Right atrium auricular region (tissue), 2 donors: Measurements from ENCODE around the gene CD151. TPM values are rescaled to one million over a fixed set of nuclear protein-coding genes. Genes with fewer than 3 reads are reported as not detected.
A peak's percentile ranks its signal among the peaks of the same experiment; 100 is the strongest.

Source experiments
- DNase-seq: peaks from one replicate; pipeline ENCODE4 v3.0.0-alpha.2; 2019; ENCODE audit warnings: low spot score
- H3K27ac ChIP-seq, 2 donors: fragments of 200-600 bp; sonication (generic); 1 replicate in 1 of 2; 2 replicates in 1 of 2; pipeline ENCODE4 v1.5.1; 2016 to 2019
- H3K27me3 ChIP-seq, 2 donors: fragments of 200-600 bp; sonication (generic); one replicate each; pipeline versions ENCODE4 v1.5.1 to v1.6.0; 2017 to 2019
- H3K36me3 ChIP-seq: fragments of 200-600 bp; sonication (generic); one replicate; pipeline ENCODE4 v1.5.1; 2016
- H3K4me1 ChIP-seq, 2 donors: fragments of 200-600 bp; sonication (generic); one replicate each; pipeline versions ENCODE4 v1.5.1 to v1.6.0; 2017 to 2019
- H3K4me3 ChIP-seq, 2 donors: fragments of 200-600 bp; sonication (generic); 1 replicate in 1 of 2; 2 replicates in 1 of 2; pipeline ENCODE4 v1.5.1; 2017 to 2019; ENCODE audit warnings: mild to moderate bottlenecking in 1 of 2, moderate library complexity in 1 of 2
- H3K9me3 ChIP-seq, 2 donors: fragments of 200-600 bp; sonication (generic); one replicate each; pipeline ENCODE4 v1.5.1; 2019
- CTCF ChIP-seq, 2 donors: fragments of 200-600 bp; sonication (generic); IDR thresholded peaks; one replicate each; pipeline ENCODE4 v1.5.1; 2019; ENCODE audit warnings: antibody characterized with exemption in 2 of 2
- total RNA-seq, 2 donors: library from RNA; depleted of rRNA; stranded (reverse); fragments of >200 nt; gene quantifications; one replicate each; pipeline ENCODE4 v1.1.0, GENCODE V29; 2016

CD151 gene
- total RNA-seq, 2 donors from 2014 or later = 322 to 710 TPM

- H3K27ac ChIP-seq = no peak overlapping the region
- no peaks in the 10 kb centered on the region for H3K27me3 ChIP-seq
- no peaks in the 10 kb centered on the region for H3K9me3 ChIP-seq
- no peak for TF ChIP-seq CTCF (IDR thresholded peaks at IDR 0.05)
- peaks cover 0 to 63% of the 10 kb centered on the region in 2 donors for H3K4me1 ChIP-seq
- no peaks in the 10 kb centered on the region for H3K36me3 ChIP-seq
- DNase-seq = no peak
- H3K4me3 ChIP-seq = peak overlapping the region; percentile 29 to 58
Observed at GRCh38 chr11:849951-850774, 17.4 kb downstream of the CD151 start.

GRCh38 chr11:850775-851763, 18.3 kb downstream of the CD151 start:
- H3K27me3 ChIP-seq = no peaks in the 10 kb centered on the region
- H3K4me3 ChIP-seq = no peak overlapping the region
- no peaks in the 10 kb centered on the region for H3K9me3 ChIP-seq
- no peak overlapping the region for H3K27ac ChIP-seq
- H3K4me1 ChIP-seq = peaks cover 0 to 60% of the 10 kb centered on the region in 2 donors
- no peaks in the 10 kb centered on the region for H3K36me3 ChIP-seq
- no peak for TF ChIP-seq CTCF (IDR thresholded peaks at IDR 0.05)
- DNase-seq = no peak

- no peak overlapping the region for H3K27ac ChIP-seq
- H3K9me3 ChIP-seq = no peaks in the 10 kb centered on the region
- TF ChIP-seq CTCF (IDR thresholded peaks at IDR 0.05) = no peak
- no peaks in the 10 kb centered on the region for H3K27me3 ChIP-seq
- no peaks in the 10 kb centered on the region for H3K36me3 ChIP-seq
- peaks cover 0 to 54% of the 10 kb centered on the region in 2 donors for H3K4me1 ChIP-seq
- no peak overlapping the region for H3K4me3 ChIP-seq
- no peak for DNase-seq
Observed at GRCh38 chr11:852762-853161, 20.0 kb downstream of the CD151 start.

- DNase-seq = no peak
- no peak for TF ChIP-seq CTCF (IDR thresholded peaks at IDR 0.05)
- Histone ChIP-seq H3K4me3 (no peak overlapping the region), H3K4me1 (peaks cover 0 to 43% of the 10 kb centered on the region in 2 donors), H3K36me3 (no peaks in the 10 kb centered on the region), H3K9me3 (no peaks in the 10 kb centered on the region), H3K27me3 (no peaks in the 10 kb centered on the region), H3K27ac (no peak overlapping the region)
Observed at GRCh38 chr11:853682-854448, 21.1 kb downstream of the CD151 start.

- TF ChIP-seq CTCF (IDR thresholded peaks at IDR 0.05) = no peak
- Histone ChIP-seq H3K36me3 (no peaks in the 10 kb centered on the region), H3K9me3 (no peaks in the 10 kb centered on the region), H3K4me3 (no peak overlapping the region), H3K27ac (no peak overlapping the region), H3K27me3 (no peaks in the 10 kb centered on the region), H3K4me1 (peaks cover 0 to 47% of the 10 kb centered on the region in 2 donors)
- DNase-seq = no peak
Observed at GRCh38 chr11:854601-855329, 22.0 kb downstream of the CD151 start.
